ENCODE measurements around the gene YIPF1.

GRCh38 chr1:53891678-53892077 is 2.1 kb upstream of the YIPF1 start:
- TF ChIP-seq GATA2 (IDR thresholded peaks at IDR 0.05; ENCODE audit: low read depth, low read length) = no peak
- no peak for TF ChIP-seq GATA3 (IDR thresholded peaks at IDR 0.05; ENCODE audit: low read depth, low read length)

Measured in SH-SY5Y (cell line).